Naive thymus-derived CD4-positive, alpha-beta T cell (primary cell): ENCODE results near the gene MRPL38. TPM values are rescaled to one million over a fixed set of nuclear protein-coding genes. Genes with fewer than 3 reads are reported as not detected.
"Not testable (repeated sequence)": the region's sequence is repeated elsewhere in the genome, so short reads cannot be mapped to it uniquely, and the experiment has no call there.

Experiments
- ATAC-seq: fragments of 150-1000 bp; cut with Tn5 transposase; 2 replicates; pipeline ENCODE4 v1.10.0; 2021; ENCODE audit warnings: mild to moderate bottlenecking, moderate library complexity
- CTCF ChIA-PET: fragments of 350-600 bp; sonication (Branson Sonifier 250); formaldehyde crosslinking; loops from one replicate; lab custom pipeline; 2021; ENCODE audit warnings: antibody characterized with exemption; lab: Charles Lee
- POLR2A ChIA-PET: fragments of 350-600 bp; sonication (Branson Sonifier 250); formaldehyde crosslinking; loops from one replicate; lab custom pipeline; 2021; ENCODE audit warnings: antibody characterized with exemption, inconsistent platforms; lab: Charles Lee
- DNase-seq, 9 donors: peaks; one replicate each; pipeline versions ENCODE4 v3.0.0 to v3.0.0-alpha.2; 2020 to 2022; ENCODE audit warnings: mixed read lengths in 1 of 9
- H3K27ac ChIP-seq: one replicate; pipeline ENCODE4 v1.7.0; 2013; ENCODE audit warnings: mild to moderate bottlenecking, low read depth, low read length, moderate library complexity
- H3K27me3 ChIP-seq, 2 donors: one replicate each; pipeline ENCODE4 v1.7.0; 2013; ENCODE audit warnings: low read length in 2 of 2, mild to moderate bottlenecking in 2 of 2, moderate library complexity in 2 of 2; ENCODE audit not compliant: control insufficient read depth in 2 of 2, insufficient read depth in 2 of 2
- H3K36me3 ChIP-seq, 3 experiments: 1 replicate in 2 of 3; 2 replicates in 1 of 3; pipeline ENCODE4 v1.7.0; 2013; ENCODE audit warnings: low read length in 3 of 3, mild to moderate bottlenecking in 3 of 3, moderate library complexity in 1 of 3; ENCODE audit not compliant: insufficient read depth in 3 of 3, control insufficient read depth in 2 of 3
- H3K4me1 ChIP-seq, 2 donors: one replicate each; pipeline ENCODE4 v1.7.0; 2013; ENCODE audit warnings: low read length in 2 of 2, mild to moderate bottlenecking in 2 of 2, moderate library complexity in 1 of 2; ENCODE audit not compliant: control insufficient read depth in 2 of 2, insufficient read depth in 2 of 2
- H3K4me3 ChIP-seq: 2 replicates; pipeline ENCODE4 v1.7.0; 2013; ENCODE audit warnings: mild to moderate bottlenecking, low read length
- H3K9me3 ChIP-seq, 3 experiments: 1 replicate in 2 of 3; 2 replicates in 1 of 3; pipeline ENCODE4 v1.7.0; 2013; ENCODE audit warnings: low read length in 3 of 3; ENCODE audit not compliant: control insufficient read depth in 2 of 3
- H3K27ac Mint-ChIP-seq, 9 donors: one replicate each; pipeline ENCODE4 v1.8.0; 2020 to 2022; ENCODE audit warnings: mixed read lengths in 9 of 9, mild to moderate bottlenecking in 8 of 9, moderate library complexity in 5 of 9, inconsistent platforms in 2 of 9
- H3K27me3 Mint-ChIP-seq, 5 donors: one replicate each; pipeline ENCODE4 v1.8.0; 2021 to 2022; ENCODE audit warnings: mixed read lengths in 5 of 5, mild to moderate bottlenecking in 1 of 5
- H3K36me3 Mint-ChIP-seq, 5 donors: one replicate each; pipeline ENCODE4 v1.8.0; 2020 to 2022; ENCODE audit warnings: mixed read lengths in 5 of 5, mild to moderate bottlenecking in 3 of 5, inconsistent platforms in 1 of 5
- H3K4me1 Mint-ChIP-seq, 7 donors: one replicate each; pipeline ENCODE4 v1.8.0; 2020 to 2022; ENCODE audit warnings: mixed read lengths in 7 of 7, mild to moderate bottlenecking in 3 of 7, inconsistent platforms in 1 of 7
- H3K4me3 Mint-ChIP-seq, 10 donors: one replicate each; pipeline ENCODE4 v1.8.0; 2020 to 2022; ENCODE audit warnings: mild to moderate bottlenecking in 10 of 10, mixed read lengths in 10 of 10, moderate library complexity in 6 of 10, inconsistent platforms in 2 of 10
- H3K9me3 Mint-ChIP-seq, 11 donors: one replicate each; pipeline ENCODE4 v1.8.0; 2020 to 2022; ENCODE audit warnings: mixed read lengths in 11 of 11, mild to moderate bottlenecking in 4 of 11, inconsistent platforms in 1 of 11, moderate library complexity in 1 of 11
- intact Hi-C, 2 donors: fragments of 100-400 bp; cut with micrococcal nuclease; formaldehyde crosslinking; loops; one replicate each; pipeline ENCODE4 v1.15.1; 2023
- polyA plus RNA-seq, 2 donors: library from polyadenylated mRNA; unstranded; fragments of 300-500 nt; fragmentation: Illumina TruSeq; gene quantifications; one replicate each; pipeline ENCODE4 v1.2.3, GENCODE V29; 2021
- total RNA-seq, 6 experiments: library from RNA in 5 of 6; stranded (reverse) in 5 of 6; gene quantifications; 1 replicate in 5 of 6; 2 replicates in 1 of 6; pipeline ENCODE4 v1.2.3 and lab custom pipeline; 2021 to 2026

MRPL38 gene
- total and polyA plus RNA-seq, 7 experiments from 2014 or later, result 64.6 to 154 (median 101) TPM

GRCh38 chr17:75864887-75865286 is 39.8 kb downstream of the MRPL38 start:
- peak overlapping the region in 6 of 10 donors; percentile 17 to 72 (median 46) for H3K4me3 Mint-ChIP-seq

GRCh38 chr17:75864448-75864871 is 40.2 kb downstream of the MRPL38 start:
- Mint-ChIP-seq H3K9me3 (peaks cover 0 to 3% (median 0%) of the 10 kb centered on the region in 11 donors), H3K4me3 (peak overlapping the region in 6 of 10 donors; percentile 8 to 72 (median 50)), H3K4me1 (peaks cover 10 to 29% (median 22%) of the 10 kb centered on the region in 7 donors), H3K27ac (peak overlapping the region; percentile 48 to 93 (median 84)), H3K36me3 (no peaks in the 10 kb centered on the region), H3K27me3 (no peaks in the 10 kb centered on the region)
- POLR2A ChIA-PET, result interaction anchor here (0.6 to 20.0 kb wide), 8 partner anchors 6 to 463 kb away, joined by 3 to 354 read pairs (median 3); partner anchors contain the start of genes TRIM47, TRIM65 and WBP2
- CTCF ChIA-PET, result interaction anchor here (0.6 to 1.3 kb wide), 8 partner anchors 8 to 341 kb away, joined by 3 to 11 read pairs (median 4); partner anchors contain the start of gene WBP2
- Histone ChIP-seq H3K4me1 (peaks cover 11 to 18% of the 10 kb centered on the region in 2 donors), H3K27ac (peak overlapping the region; percentile 49), H3K36me3 (no peaks in the 10 kb centered on the region), H3K9me3 (no peaks in the 10 kb centered on the region), H3K4me3 (no peak overlapping the region), H3K27me3 (no peaks in the 10 kb centered on the region)
- intact Hi-C loops, result loop anchor here in 1 of 2 donors (1.0 kb wide), 1 partner anchor 12 kb away; no protein-coding TSS in a partner anchor
- DNase-seq, result peak in 4 of 9 donors; percentile 34 to 54 (median 38)
- peak; percentile 70 for ATAC-seq

More at GRCh38 chr17:75864887-75865286, 39.8 kb downstream of the MRPL38 start:
- Mint-ChIP-seq H3K27ac (peak overlapping the region in 8 of 9 donors; percentile 48 to 93 (median 85)), H3K4me1 (peaks cover 10 to 28% (median 22%) of the 10 kb centered on the region in 7 donors)
- POLR2A ChIA-PET, result interaction anchor here (0.6 to 20.0 kb wide), 8 partner anchors 7 to 463 kb away, joined by 3 to 354 read pairs (median 3); partner anchors contain the start of genes TRIM47, TRIM65 and WBP2
- H3K9me3 ChIP-seq, H3K9me3 Mint-ChIP-seq, H3K36me3 Mint-ChIP-seq, H3K27me3 ChIP-seq, H3K4me3 ChIP-seq, H3K36me3 ChIP-seq, H3K27me3 Mint-ChIP-seq: not testable (repeated sequence)
- CTCF ChIA-PET, result interaction anchor here (0.6 to 1.3 kb wide), 8 partner anchors 8 to 341 kb away, joined by 3 to 11 read pairs (median 4); partner anchors contain the start of gene WBP2
- peak in 1 of 9 donors; percentile 23 for DNase-seq
- peak; percentile 58 for ATAC-seq
- intact Hi-C loops, result loop anchor here in 1 of 2 donors (1.0 kb wide), 1 partner anchor 11 kb away; no protein-coding TSS in a partner anchor
- Histone ChIP-seq H3K4me1 (peaks cover 11 to 18% of the 10 kb centered on the region in 2 donors), H3K27ac (peak overlapping the region; percentile 49)

- POLR2A ChIA-PET, result interaction anchor here (0.9 to 15.0 kb wide), 7 partner anchors 8 to 86 kb away, joined by 3 to 354 read pairs (median 8); partner anchors contain the start of genes TRIM47, TRIM65 and UNC13D
- Mint-ChIP-seq H3K4me1 (peaks cover 10 to 44% (median 34%) of the 10 kb centered on the region in 7 donors), H3K27ac (peak overlapping the region in 4 of 9 donors; percentile 28 to 71 (median 56)), H3K36me3 (no peaks in the 10 kb centered on the region), H3K4me3 (peak overlapping the region in 2 of 10 donors; percentile 51 to 59), H3K9me3 (peaks cover 0 to 3% (median 0%) of the 10 kb centered on the region in 11 donors), H3K27me3 (no peaks in the 10 kb centered on the region)
- ATAC-seq, result no peak
- Histone ChIP-seq H3K9me3 (no peaks in the 10 kb centered on the region), H3K27ac (no peak overlapping the region), H3K4me1 (peaks cover 16 to 18% of the 10 kb centered on the region in 2 donors), H3K4me3 (no peak overlapping the region), H3K36me3 (no peaks in the 10 kb centered on the region), H3K27me3 (no peaks in the 10 kb centered on the region)
- DNase-seq, result no peak
- intact Hi-C loops, result loop anchor here in 1 of 2 donors (2.0 kb wide), 1 partner anchor 17 kb away; the partner anchor contains the start of gene UNC13D
- CTCF ChIA-PET, result interaction anchor here (4.1 kb wide), 1 partner anchor 14 kb away, joined by 25 read pairs; no protein-coding TSS in a partner anchor
These were observed 42.8 kb downstream of the MRPL38 start for GRCh38 chr17:75861927-75862317.

- H3K27me3 Mint-ChIP-seq, DNase-seq, ATAC-seq, H3K9me3 Mint-ChIP-seq, H3K27me3 ChIP-seq, H3K4me3 ChIP-seq, H3K36me3 ChIP-seq, H3K9me3 ChIP-seq, H3K27ac ChIP-seq, H3K36me3 Mint-ChIP-seq: not testable (repeated sequence)
- H3K27ac Mint-ChIP-seq, result peak overlapping the region in 2 of 9 donors; percentile 45 to 51
- H3K4me1 Mint-ChIP-seq, result peaks cover 9 to 39% (median 29%) of the 10 kb centered on the region in 7 donors
- peaks cover 17 to 22% of the 10 kb centered on the region in 2 donors for H3K4me1 ChIP-seq
- POLR2A ChIA-PET, result interaction anchor here (0.8 to 15.0 kb wide), 4 partner anchors 15 to 83 kb away, joined by 3 to 354 read pairs (median 4); partner anchors contain the start of gene TRIM47
- CTCF ChIA-PET, result interaction anchor here (0.7 to 4.1 kb wide), 3 partner anchors 12 to 37 kb away, joined by 3 to 25 read pairs (median 3); partner anchors contain the start of gene TRIM65
- H3K4me3 Mint-ChIP-seq, result peak overlapping the region in 1 of 10 donors; percentile 56
- intact Hi-C loops, result loop anchor here in 1 of 2 donors (5.0 kb wide), 1 partner anchor 77 kb away; the partner anchor contains the start of gene UNK
These were observed 45.3 kb downstream of the MRPL38 start for GRCh38 chr17:75859358-75859757.

- H3K9me3 Mint-ChIP-seq, result no peaks in the 10 kb centered on the region
- peaks cover 0 to 8% (median 0%) of the 10 kb centered on the region in 5 donors for H3K36me3 Mint-ChIP-seq
- H3K27ac Mint-ChIP-seq, result peak overlapping the region in 6 of 9 donors; percentile 84 to 95 (median 90)
- Histone ChIP-seq H3K36me3 (peaks cover 0 to 6% (median 2%) of the 10 kb centered on the region in 3 experiments), H3K9me3 (no peaks in the 10 kb centered on the region), H3K27me3 (no peaks in the 10 kb centered on the region), H3K4me3 (peak overlapping the region; percentile 93), H3K4me1 (peaks cover 19 to 25% of the 10 kb centered on the region in 2 donors), H3K27ac (peak overlapping the region; percentile 88)
- H3K4me1 Mint-ChIP-seq, result peaks cover 19 to 47% (median 39%) of the 10 kb centered on the region in 7 donors
- intact Hi-C loops, result loop anchor here in 1 of 2 donors (1.0 to 5.0 kb wide), 3 partner anchors 22 to 74 kb away; partner anchors contain the start of genes TRIM47, TRIM65 and UNK
- no peak for DNase-seq
- H3K4me3 Mint-ChIP-seq, result peak overlapping the region in 2 of 10 donors; percentile 89 to 92
- no peaks in the 10 kb centered on the region for H3K27me3 Mint-ChIP-seq
- ChIA-PET CTCF (interaction anchor here (1.0 to 4.3 kb wide), 9 partner anchors 9 to 79 kb away, joined by 3 to 21 read pairs (median 8); partner anchors contain the start of genes TRIM65, UNC13D and UNK), POLR2A (interaction anchor here (0.6 to 16.6 kb wide), 16 partner anchors 13 to 584 kb away, joined by 3 to 354 read pairs (median 20); partner anchors contain the start of genes FBF1, GALK1, MRPL38 and TRIM47)
- no peak for ATAC-seq
These were observed 48.5 kb downstream of the MRPL38 start for GRCh38 chr17:75856062-75856756.
